ENCODE data around the gene SV2C. TPM values are rescaled to one million over a fixed set of nuclear protein-coding genes. Genes with fewer than 3 reads are reported as not detected.
A peak's percentile ranks its signal among the peaks of the same experiment; 100 is the strongest.

Gene SV2C
- total and polyA plus RNA-seq, 2 donors: 0.05 to 0.27 TPM

GRCh38 chr5:76245590-76245989 is 162.4 kb downstream of the SV2C start:
- Histone ChIP-seq H3K27me3 (ENCODE audit: control insufficient read depth in 2 of 2, insufficient read depth in 1 of 2, low read length in 1 of 2) (no peaks in the 10 kb centered on the region), H3K27ac (ENCODE audit: low read depth in 1 of 2, low read length in 1 of 2) (no peak overlapping the region), H3K36me3 (ENCODE audit: control insufficient read depth in 2 of 2, insufficient read depth in 2 of 2, low read length in 1 of 2) (no peaks in the 10 kb centered on the region), H3K9me3 (ENCODE audit: control insufficient read depth in 2 of 2, insufficient read depth in 1 of 2, low read length in 1 of 2) (no peaks in the 10 kb centered on the region), H3K4me3 (ENCODE audit: low read length in 2 of 2) (no peak overlapping the region), H3K4me1 (ENCODE audit: control insufficient read depth in 2 of 2, insufficient read depth in 2 of 2, low read length in 2 of 2) (no peaks in the 10 kb centered on the region)
- WGBS: 97% methylated on average over 3 of the region's 3 CpGs
- no peak for DNase-seq (ENCODE audit: low read depth in 6 of 9, low spot score in 9 of 9)

GRCh38 chr5:76249621-76250020 is 166.4 kb downstream of the SV2C start:
- DNase-seq (ENCODE audit: low read depth in 6 of 9, low spot score in 9 of 9): no peak
- H3K27me3 ChIP-seq (ENCODE audit: control insufficient read depth in 2 of 2, insufficient read depth in 1 of 2, low read length in 1 of 2): no peaks in the 10 kb centered on the region
- H3K36me3 ChIP-seq (ENCODE audit: control insufficient read depth in 2 of 2, insufficient read depth in 2 of 2, low read length in 1 of 2): no peaks in the 10 kb centered on the region
- WGBS: 98% methylated on average over 7 of the region's 7 CpGs
- no peaks in the 10 kb centered on the region for H3K9me3 ChIP-seq (ENCODE audit: control insufficient read depth in 2 of 2, insufficient read depth in 1 of 2, low read length in 1 of 2)
- H3K27ac ChIP-seq (ENCODE audit: low read depth in 1 of 2, low read length in 1 of 2): no peak overlapping the region
- no peaks in the 10 kb centered on the region for H3K4me1 ChIP-seq (ENCODE audit: control insufficient read depth in 2 of 2, insufficient read depth in 2 of 2, low read length in 2 of 2)
- H3K4me3 ChIP-seq (ENCODE audit: low read length in 2 of 2): no peak overlapping the region

GRCh38 chr5:76250463-76250862 is 167.3 kb downstream of the SV2C start:
- H3K36me3 ChIP-seq (ENCODE audit: control insufficient read depth in 2 of 2, insufficient read depth in 2 of 2, low read length in 1 of 2): no peaks in the 10 kb centered on the region
- 92% methylated on average over 5 of the region's 5 CpGs for WGBS

GRCh38 chr5:76251656-76252055 is 168.5 kb downstream of the SV2C start:
- Histone ChIP-seq H3K27ac (ENCODE audit: low read depth in 1 of 2, low read length in 1 of 2) (no peak overlapping the region), H3K4me3 (ENCODE audit: low read length in 2 of 2) (no peak overlapping the region), H3K4me1 (ENCODE audit: control insufficient read depth in 2 of 2, insufficient read depth in 2 of 2, low read length in 2 of 2) (no peaks in the 10 kb centered on the region), H3K36me3 (ENCODE audit: control insufficient read depth in 2 of 2, insufficient read depth in 2 of 2, low read length in 1 of 2) (no peaks in the 10 kb centered on the region), H3K9me3 (ENCODE audit: control insufficient read depth in 2 of 2, insufficient read depth in 1 of 2, low read length in 1 of 2) (no peaks in the 10 kb centered on the region), H3K27me3 (ENCODE audit: control insufficient read depth in 2 of 2, insufficient read depth in 1 of 2, low read length in 1 of 2) (no peaks in the 10 kb centered on the region)
- DNase-seq (ENCODE audit: low read depth in 6 of 9, low spot score in 9 of 9): no peak
- 97% methylated on average over 2 of the region's 2 CpGs for WGBS

More at GRCh38 chr5:76250463-76250862, 167.3 kb downstream of the SV2C start:
- no peak for DNase-seq (ENCODE audit: low read depth in 6 of 9, low spot score in 9 of 9)
- no peaks in the 10 kb centered on the region for H3K9me3 ChIP-seq (ENCODE audit: control insufficient read depth in 2 of 2, insufficient read depth in 1 of 2, low read length in 1 of 2)
- H3K4me1 ChIP-seq (ENCODE audit: control insufficient read depth in 2 of 2, insufficient read depth in 2 of 2, low read length in 2 of 2): no peaks in the 10 kb centered on the region
- H3K27me3 ChIP-seq (ENCODE audit: control insufficient read depth in 2 of 2, insufficient read depth in 1 of 2, low read length in 1 of 2): no peaks in the 10 kb centered on the region
- no peak overlapping the region for H3K27ac ChIP-seq (ENCODE audit: low read depth in 1 of 2, low read length in 1 of 2)
- no peak overlapping the region for H3K4me3 ChIP-seq (ENCODE audit: low read length in 2 of 2)

- no peaks in the 10 kb centered on the region for H3K9me3 ChIP-seq (ENCODE audit: control insufficient read depth in 2 of 2, insufficient read depth in 1 of 2, low read length in 1 of 2)
- no peaks in the 10 kb centered on the region for H3K27me3 ChIP-seq (ENCODE audit: control insufficient read depth in 2 of 2, insufficient read depth in 1 of 2, low read length in 1 of 2)
- H3K4me3 ChIP-seq (ENCODE audit: low read length in 2 of 2): no peak overlapping the region
- no peak overlapping the region for H3K27ac ChIP-seq (ENCODE audit: low read depth in 1 of 2, low read length in 1 of 2)
- no peaks in the 10 kb centered on the region for H3K4me1 ChIP-seq (ENCODE audit: control insufficient read depth in 2 of 2, insufficient read depth in 2 of 2, low read length in 2 of 2)
- WGBS: 97% methylated on average over 2 of the region's 2 CpGs
- H3K36me3 ChIP-seq (ENCODE audit: control insufficient read depth in 2 of 2, insufficient read depth in 2 of 2, low read length in 1 of 2): no peaks in the 10 kb centered on the region
- DNase-seq (ENCODE audit: low read depth in 6 of 9, low spot score in 9 of 9): no peak
Measured at GRCh38 chr5:76252437-76252836, 169.3 kb downstream of the SV2C start.

- H3K36me3 ChIP-seq (ENCODE audit: control insufficient read depth in 2 of 2, insufficient read depth in 2 of 2, low read length in 1 of 2): no peaks in the 10 kb centered on the region
- H3K4me3 ChIP-seq (ENCODE audit: low read length in 2 of 2): no peak overlapping the region
- H3K9me3 ChIP-seq (ENCODE audit: control insufficient read depth in 2 of 2, insufficient read depth in 1 of 2, low read length in 1 of 2): no peaks in the 10 kb centered on the region
- H3K4me1 ChIP-seq (ENCODE audit: control insufficient read depth in 2 of 2, insufficient read depth in 2 of 2, low read length in 2 of 2): no peaks in the 10 kb centered on the region
- 26% methylated on average over 8 of the region's 8 CpGs for WGBS
- no peak overlapping the region for H3K27ac ChIP-seq (ENCODE audit: low read depth in 1 of 2, low read length in 1 of 2)
- H3K27me3 ChIP-seq (ENCODE audit: control insufficient read depth in 2 of 2, insufficient read depth in 1 of 2, low read length in 1 of 2): no peaks in the 10 kb centered on the region
- peak; percentile 27 to 81 (median 41) for DNase-seq (ENCODE audit: low read depth in 6 of 9, low spot score in 9 of 9)
Measured at GRCh38 chr5:76256116-76256889, 173.1 kb downstream of the SV2C start.

GRCh38 chr5:76257225-76257833 is 174.1 kb downstream of the SV2C start:
- no peak overlapping the region for H3K27ac ChIP-seq (ENCODE audit: low read depth in 1 of 2, low read length in 1 of 2)
- H3K9me3 ChIP-seq (ENCODE audit: control insufficient read depth in 2 of 2, insufficient read depth in 1 of 2, low read length in 1 of 2): no peaks in the 10 kb centered on the region
- no peak overlapping the region for H3K4me3 ChIP-seq (ENCODE audit: low read length in 2 of 2)
- H3K36me3 ChIP-seq (ENCODE audit: control insufficient read depth in 2 of 2, insufficient read depth in 2 of 2, low read length in 1 of 2): no peaks in the 10 kb centered on the region
- no peaks in the 10 kb centered on the region for H3K27me3 ChIP-seq (ENCODE audit: control insufficient read depth in 2 of 2, insufficient read depth in 1 of 2, low read length in 1 of 2)
- 93% methylated on average over 6 of the region's 6 CpGs for WGBS
- DNase-seq (ENCODE audit: low read depth in 6 of 9, low spot score in 9 of 9): no peak
- H3K4me1 ChIP-seq (ENCODE audit: control insufficient read depth in 2 of 2, insufficient read depth in 2 of 2, low read length in 2 of 2): no peaks in the 10 kb centered on the region

- no peak overlapping the region for H3K27ac ChIP-seq (ENCODE audit: low read depth in 1 of 2, low read length in 1 of 2)
- 52% methylated on average over 3 of the region's 3 CpGs for WGBS
- DNase-seq (ENCODE audit: low read depth in 6 of 9, low spot score in 9 of 9): no peak
- H3K27me3 ChIP-seq (ENCODE audit: control insufficient read depth in 2 of 2, insufficient read depth in 1 of 2, low read length in 1 of 2): no peaks in the 10 kb centered on the region
- no peaks in the 10 kb centered on the region for H3K9me3 ChIP-seq (ENCODE audit: control insufficient read depth in 2 of 2, insufficient read depth in 1 of 2, low read length in 1 of 2)
- no peak overlapping the region for H3K4me3 ChIP-seq (ENCODE audit: low read length in 2 of 2)
- no peaks in the 10 kb centered on the region for H3K4me1 ChIP-seq (ENCODE audit: control insufficient read depth in 2 of 2, insufficient read depth in 2 of 2, low read length in 2 of 2)
- no peaks in the 10 kb centered on the region for H3K36me3 ChIP-seq (ENCODE audit: control insufficient read depth in 2 of 2, insufficient read depth in 2 of 2, low read length in 1 of 2)
Measured at GRCh38 chr5:76257897-76258296, 174.7 kb downstream of the SV2C start.

- Histone ChIP-seq H3K4me3 (ENCODE audit: low read length in 2 of 2) (no peak overlapping the region), H3K9me3 (ENCODE audit: control insufficient read depth in 2 of 2, insufficient read depth in 1 of 2, low read length in 1 of 2) (peaks cover 0 to 5% of the 10 kb centered on the region in 2 donors), H3K36me3 (ENCODE audit: control insufficient read depth in 2 of 2, insufficient read depth in 2 of 2, low read length in 1 of 2) (no peaks in the 10 kb centered on the region), H3K27me3 (ENCODE audit: control insufficient read depth in 2 of 2, insufficient read depth in 1 of 2, low read length in 1 of 2) (no peaks in the 10 kb centered on the region), H3K4me1 (ENCODE audit: control insufficient read depth in 2 of 2, insufficient read depth in 2 of 2, low read length in 2 of 2) (no peaks in the 10 kb centered on the region), H3K27ac (ENCODE audit: low read depth in 1 of 2, low read length in 1 of 2) (no peak overlapping the region)
- WGBS: 98% methylated on average over 5 of the region's 5 CpGs
- no peak for DNase-seq (ENCODE audit: low read depth in 6 of 9, low spot score in 9 of 9)
Measured at GRCh38 chr5:76264681-76265080, 181.5 kb downstream of the SV2C start.
